NCI-H524 treated with DMSO at 0.1 percent for 48 hours (cell line): ENCODE measurements around the gene GADD45G.

Source experiments
- DNase-seq: peaks from one replicate; lab custom pipeline; 2025; lab: John Stamatoyannopoulos, UW

Gene GADD45G

GRCh38 chr9:89654025-89654662 lies 49.3 kb downstream of the GADD45G start:
- DNase-seq = no peak

DNA sequence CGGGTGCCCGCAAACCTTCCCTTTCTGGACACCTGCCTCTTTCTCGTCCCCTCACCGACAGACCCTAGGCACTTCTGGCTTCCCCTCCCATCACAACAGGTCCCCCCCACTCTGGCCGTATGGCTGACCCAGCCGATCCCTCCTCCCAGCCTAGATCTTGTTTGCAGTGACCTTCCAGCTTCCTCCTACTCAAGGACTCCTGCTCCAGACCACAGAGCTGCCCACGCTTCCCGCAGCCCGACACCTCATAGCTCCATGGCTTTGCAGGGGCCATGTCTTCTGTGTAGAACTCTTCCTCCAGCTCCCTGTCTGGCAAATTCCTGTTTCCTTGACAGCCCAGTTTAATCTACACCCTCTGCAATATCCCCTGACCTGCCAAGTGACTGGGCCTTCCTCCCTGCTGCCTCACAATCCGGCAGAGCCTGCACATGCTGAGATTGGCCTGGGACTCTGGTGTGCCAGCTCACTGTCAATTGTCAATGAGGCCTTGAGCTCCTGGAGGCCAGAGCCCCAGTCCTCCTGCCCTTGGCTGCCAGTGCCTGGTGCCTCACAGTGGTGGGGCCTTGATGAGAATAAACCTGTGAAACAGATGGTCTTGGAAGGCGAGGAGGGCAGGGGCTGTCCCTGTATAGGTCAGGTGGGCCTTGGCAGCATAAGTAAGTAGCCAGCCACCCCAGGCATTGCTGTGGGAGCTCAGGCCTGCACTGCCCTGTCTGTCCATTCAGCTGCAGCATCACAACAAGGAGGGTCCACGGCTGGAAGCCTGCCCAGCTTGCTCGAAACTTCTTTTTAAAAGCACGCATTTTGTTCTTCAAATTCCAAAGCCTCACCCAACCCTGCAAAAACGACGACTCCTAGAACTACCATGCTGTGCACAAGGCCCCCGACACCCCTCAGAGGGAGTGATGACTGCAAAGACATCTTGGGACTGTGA lies 50.5 kb downstream of the GADD45G start:
- no peak for DNase-seq
